Caco-2 (cell line): ENCODE results near the gene STX8. TPM values are rescaled to one million over a fixed set of nuclear protein-coding genes. Genes with fewer than 3 reads are reported as not detected.

Source experiments
- BruUV-seq: library from RNA; stranded (reverse); fragments of 400-500 nt; replicated peaks from 2 replicates; lab custom pipeline; 2021; lab: Mats Ljungman, UMichigan
- CTCF ChIA-PET: fragments of 300-600 bp; sonication (Branson Sonifier 250); formaldehyde crosslinking; loops from one replicate; lab custom pipeline; 2022; ENCODE audit warnings: antibody characterized with exemption; lab: Charles Lee
- POLR2A ChIA-PET: fragments of 300-600 bp; sonication (Branson Sonifier 250); formaldehyde crosslinking; loops from one replicate; lab custom pipeline; 2022; ENCODE audit warnings: antibody characterized with exemption; lab: Charles Lee
- DNase-seq, 2 experiments: peaks; one replicate each; pipeline versions ENCODE4 v3.0.0 to v3.0.0-alpha.2; 2020 to 2022
- H3K27me3 ChIP-seq: replicated peaks from 2 replicates; pipeline ENCODE4 v1.6.0; 2011; ENCODE audit warnings: low read length; ENCODE audit not compliant: control insufficient read depth, insufficient read depth
- H3K36me3 ChIP-seq: 2 replicates; pipeline ENCODE4 v1.5.1; 2011; ENCODE audit warnings: low read length; ENCODE audit not compliant: control insufficient read depth, insufficient read depth
- H3K4me1 ChIP-seq: fragments of 250-450 bp; sonication (Bioruptor Pico); 2 replicates; pipeline ENCODE4 v1.5.1; 2020; ENCODE audit warnings: mild to moderate bottlenecking
- H3K4me3 ChIP-seq: 2 replicates; pipeline ENCODE4 v1.5.1; 2011; ENCODE audit warnings: low read depth, mild to moderate bottlenecking, control low read depth, low read length
- H3K9me3 ChIP-seq: fragments of 250-450 bp; sonication (Bioruptor Pico); 2 replicates; pipeline ENCODE4 v1.5.1; 2020; ENCODE audit warnings: mild to moderate bottlenecking, moderate library complexity
- H3K27ac Mint-ChIP-seq: one replicate; pipeline ENCODE4 v1.8.0; 2022; ENCODE audit warnings: mixed read lengths; ENCODE audit not compliant: unreplicated experiment
- H3K27me3 Mint-ChIP-seq: one replicate; pipeline ENCODE4 v1.8.0; 2022; ENCODE audit warnings: mixed read lengths; ENCODE audit not compliant: insufficient read depth, unreplicated experiment
- H3K36me3 Mint-ChIP-seq: one replicate; pipeline ENCODE4 v1.8.0; 2022; ENCODE audit warnings: mild to moderate bottlenecking, mixed read lengths; ENCODE audit not compliant: insufficient read depth, unreplicated experiment
- H3K4me1 Mint-ChIP-seq: one replicate; pipeline ENCODE4 v1.8.0; 2022; ENCODE audit warnings: low read depth, mixed read lengths; ENCODE audit not compliant: unreplicated experiment
- H3K4me3 Mint-ChIP-seq: one replicate; pipeline ENCODE4 v1.8.0; 2022; ENCODE audit warnings: mild to moderate bottlenecking, moderate library complexity, mixed read lengths; ENCODE audit not compliant: unreplicated experiment
- H3K9me3 Mint-ChIP-seq: one replicate; pipeline ENCODE4 v1.8.0; 2022; ENCODE audit warnings: mixed read lengths; ENCODE audit not compliant: unreplicated experiment
- intact Hi-C: fragments of 100-400 bp; cut with micrococcal nuclease; formaldehyde crosslinking; loops from one replicate; pipeline ENCODE4 v1.10.0; 2022; ENCODE audit not compliant: unreplicated experiment
- total RNA-seq: library from RNA; stranded (reverse); gene quantifications from 2 replicates; pipeline ENCODE4 v1.2.3, GENCODE V29; 2022
- TF ChIP-seq, protein P1 (sequence below), 2 experiments: fragments of 200-600 bp in 1 of 2; IDR thresholded peaks; 1 replicate in 1 of 2; 2 replicates in 1 of 2; pipeline versions ENCODE4 v1.5.1 to v1.8.0; 2011 to 2022; ENCODE audit warnings: antibody characterized with exemption in 1 of 2, control low read depth in 1 of 2, inconsistent platforms in 1 of 2, low read depth in 1 of 2, low read length in 1 of 2, mild to moderate bottlenecking in 1 of 2, moderate library complexity in 1 of 2; ENCODE audit not compliant: insufficient read depth in 1 of 2, severe bottlenecking in 1 of 2, unreplicated experiment in 1 of 2

The STX8 gene
- total RNA-seq, 1 experiment from 2014 or later: 22.6 TPM

DNA sequence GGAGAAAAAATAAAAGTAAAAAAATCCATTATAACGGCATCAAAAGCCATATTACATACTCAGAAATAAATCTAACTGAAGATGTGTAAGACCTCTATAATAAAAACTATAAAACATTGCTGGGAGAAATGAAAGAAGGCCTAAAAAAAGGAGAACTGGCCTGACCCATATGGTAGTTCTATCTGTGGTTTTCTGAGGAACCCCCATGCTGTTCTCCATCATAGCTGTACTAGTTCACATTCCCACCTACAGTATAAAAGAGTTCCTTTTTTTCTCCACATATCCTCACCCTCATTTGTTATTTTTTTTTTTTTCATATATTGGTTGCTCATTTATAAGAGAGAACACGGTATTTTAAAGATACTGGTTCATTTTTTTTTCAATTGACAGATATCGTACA is 191.8 kb downstream of the STX8 start:
- POLR2A ChIA-PET: no interaction called here
- Histone ChIP-seq H3K9me3 (no peaks in the 10 kb centered on the region), H3K36me3 (no peaks in the 10 kb centered on the region), H3K27me3 (no peaks in the 10 kb centered on the region), H3K4me3 (no peak overlapping the region), H3K4me1 (no peaks in the 10 kb centered on the region)
- no peaks in the 10 kb centered on the region for H3K4me1 Mint-ChIP-seq
- no peaks in the 10 kb centered on the region for H3K9me3 Mint-ChIP-seq
- no peak for DNase-seq
- H3K4me3 Mint-ChIP-seq: no peak overlapping the region
- no peaks in the 10 kb centered on the region for H3K27me3 Mint-ChIP-seq
- intact Hi-C loops: no loop called here
- H3K36me3 Mint-ChIP-seq: no peaks in the 10 kb centered on the region
- CTCF ChIA-PET: no interaction called here
- TF ChIP-seq, protein P1, sequence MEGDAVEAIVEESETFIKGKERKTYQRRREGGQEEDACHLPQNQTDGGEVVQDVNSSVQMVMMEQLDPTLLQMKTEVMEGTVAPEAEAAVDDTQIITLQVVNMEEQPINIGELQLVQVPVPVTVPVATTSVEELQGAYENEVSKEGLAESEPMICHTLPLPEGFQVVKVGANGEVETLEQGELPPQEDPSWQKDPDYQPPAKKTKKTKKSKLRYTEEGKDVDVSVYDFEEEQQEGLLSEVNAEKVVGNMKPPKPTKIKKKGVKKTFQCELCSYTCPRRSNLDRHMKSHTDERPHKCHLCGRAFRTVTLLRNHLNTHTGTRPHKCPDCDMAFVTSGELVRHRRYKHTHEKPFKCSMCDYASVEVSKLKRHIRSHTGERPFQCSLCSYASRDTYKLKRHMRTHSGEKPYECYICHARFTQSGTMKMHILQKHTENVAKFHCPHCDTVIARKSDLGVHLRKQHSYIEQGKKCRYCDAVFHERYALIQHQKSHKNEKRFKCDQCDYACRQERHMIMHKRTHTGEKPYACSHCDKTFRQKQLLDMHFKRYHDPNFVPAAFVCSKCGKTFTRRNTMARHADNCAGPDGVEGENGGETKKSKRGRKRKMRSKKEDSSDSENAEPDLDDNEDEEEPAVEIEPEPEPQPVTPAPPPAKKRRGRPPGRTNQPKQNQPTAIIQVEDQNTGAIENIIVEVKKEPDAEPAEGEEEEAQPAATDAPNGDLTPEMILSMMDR (IDR thresholded peaks at IDR 0.05; ENCODE audit: insufficient read depth in 1 of 2, low read depth in 1 of 2, low read length in 1 of 2, severe bottlenecking in 1 of 2, unreplicated experiment in 1 of 2): no peak
- H3K27ac Mint-ChIP-seq: no peak overlapping the region
- no TSS peak for BruUV-seq

DNA sequence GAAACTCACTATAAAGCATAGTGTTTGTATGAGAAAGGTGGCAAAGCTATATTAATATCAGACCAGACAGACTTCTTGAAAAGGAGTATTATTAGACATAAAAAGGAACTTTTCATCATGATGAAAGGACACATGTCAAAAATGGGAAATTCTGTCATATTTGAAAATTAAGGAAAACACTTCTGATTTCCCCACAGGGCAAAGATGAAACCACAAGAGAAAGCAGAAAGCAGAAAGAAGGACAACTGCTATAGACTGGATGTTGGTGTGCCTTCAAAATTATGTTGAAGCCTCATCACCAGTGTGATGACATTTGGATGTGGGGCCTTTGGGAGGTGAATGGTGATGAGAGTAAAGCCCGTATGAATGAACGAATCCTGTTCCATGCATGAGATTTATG is 193.0 kb downstream of the STX8 start:
- no TSS peak for BruUV-seq

DNA sequence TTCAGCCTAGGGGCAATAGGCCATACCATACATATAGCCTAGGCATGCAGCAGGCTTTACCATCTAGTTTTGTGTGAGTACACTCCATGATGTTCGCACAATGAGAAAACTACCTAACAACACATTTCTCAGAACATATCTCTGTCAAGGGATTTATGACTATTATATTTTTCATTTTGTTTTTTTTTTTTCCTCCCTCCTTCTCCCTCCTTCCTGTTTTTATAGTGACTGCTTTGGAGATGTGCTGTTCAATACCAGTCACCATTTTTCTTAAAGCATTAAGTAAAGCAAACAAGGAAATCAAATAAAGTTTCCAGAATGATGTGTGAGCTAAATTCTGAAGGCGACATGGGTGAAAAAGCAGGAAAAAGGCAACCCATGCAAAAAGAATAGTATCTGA is 194.6 kb downstream of the STX8 start:
- CTCF ChIA-PET: no interaction called here
- no peak overlapping the region for H3K27ac Mint-ChIP-seq

More for the DNA sequence above, 193.0 kb downstream of the STX8 start:
- Mint-ChIP-seq H3K27me3 (no peaks in the 10 kb centered on the region), H3K36me3 (no peaks in the 10 kb centered on the region), H3K27ac (no peak overlapping the region), H3K4me1 (no peaks in the 10 kb centered on the region), H3K9me3 (no peaks in the 10 kb centered on the region), H3K4me3 (no peak overlapping the region)
- no peak overlapping the region for H3K4me3 ChIP-seq
- TF ChIP-seq, protein P1 (IDR thresholded peaks at IDR 0.05; ENCODE audit: insufficient read depth in 1 of 2, low read depth in 1 of 2, low read length in 1 of 2, severe bottlenecking in 1 of 2, unreplicated experiment in 1 of 2): no peak
- H3K36me3 ChIP-seq: no peaks in the 10 kb centered on the region
- no peak for DNase-seq
- no peaks in the 10 kb centered on the region for H3K4me1 ChIP-seq
- ChIA-PET CTCF (no interaction called here), POLR2A (no interaction called here)
- no peaks in the 10 kb centered on the region for H3K27me3 ChIP-seq
- H3K9me3 ChIP-seq: no peaks in the 10 kb centered on the region
- intact Hi-C loops: no loop called here

More for the DNA sequence above, 194.6 kb downstream of the STX8 start:
- TF ChIP-seq, protein P1 (IDR thresholded peaks at IDR 0.05; ENCODE audit: insufficient read depth in 1 of 2, low read depth in 1 of 2, low read length in 1 of 2, severe bottlenecking in 1 of 2, unreplicated experiment in 1 of 2): no peak
- Mint-ChIP-seq H3K4me1 (no peaks in the 10 kb centered on the region), H3K36me3 (no peaks in the 10 kb centered on the region), H3K4me3 (no peak overlapping the region), H3K27me3 (no peaks in the 10 kb centered on the region), H3K9me3 (no peaks in the 10 kb centered on the region)
- no peaks in the 10 kb centered on the region for H3K27me3 ChIP-seq
- no peaks in the 10 kb centered on the region for H3K4me1 ChIP-seq
- intact Hi-C loops: no loop called here
- no TSS peak for BruUV-seq
- no peaks in the 10 kb centered on the region for H3K9me3 ChIP-seq
- no peak overlapping the region for H3K4me3 ChIP-seq
- no peak for DNase-seq
- POLR2A ChIA-PET: no interaction called here
- no peaks in the 10 kb centered on the region for H3K36me3 ChIP-seq
